Activated CD4-positive, CD25-positive, alpha-beta regulatory T cell treated with anti-CD3 and anti-CD28 coated beads, Interleukin-2, amount 50 U/mL, for 16 hours (primary cell): ENCODE data around the gene BCAS3.
"Not testable (repeated sequence)": the region's sequence is repeated elsewhere in the genome, so short reads cannot be mapped to it uniquely, and the experiment has no call there.

Source experiments
- DNase-seq: peaks from one replicate; pipeline ENCODE4 v3.0.0-alpha.2; 2020; ENCODE audit warnings: low read depth, low spot score

BCAS3 gene

GRCh38 chr17:60790205-60790604, 112.6 kb downstream of the BCAS3 start:
- no peak for DNase-seq

- no peak for DNase-seq
Observed at GRCh38 chr17:60792250-60792898, 114.7 kb downstream of the BCAS3 start.

- DNase-seq: no peak
Observed at GRCh38 chr17:60798576-60798975, 120.9 kb downstream of the BCAS3 start.

GRCh38 chr17:60802377-60802776, 124.7 kb downstream of the BCAS3 start:
- no peak for DNase-seq

GRCh38 chr17:60803059-60803458, 125.4 kb downstream of the BCAS3 start:
- no peak for DNase-seq

GRCh38 chr17:60804831-60805230, 127.2 kb downstream of the BCAS3 start:
- DNase-seq: no peak

- no peak for DNase-seq
Observed at GRCh38 chr17:60809421-60809820, 131.8 kb downstream of the BCAS3 start.

GRCh38 chr17:60814941-60815340, 137.3 kb downstream of the BCAS3 start:
- not testable (repeated sequence) for DNase-seq

GRCh38 chr17:60817192-60817591, 139.5 kb downstream of the BCAS3 start:
- no peak for DNase-seq

- DNase-seq: no peak
Observed at GRCh38 chr17:60819447-60820130, 141.9 kb downstream of the BCAS3 start.

GRCh38 chr17:60823515-60823914, 145.9 kb downstream of the BCAS3 start:
- no peak for DNase-seq

GRCh38 chr17:60825351-60825750, 147.7 kb downstream of the BCAS3 start:
- DNase-seq: no peak

GRCh38 chr17:60827943-60828342, 150.3 kb downstream of the BCAS3 start:
- no peak for DNase-seq

GRCh38 chr17:60832151-60832585, 154.5 kb downstream of the BCAS3 start:
- no peak for DNase-seq

GRCh38 chr17:60832631-60833030, 155.0 kb downstream of the BCAS3 start:
- no peak for DNase-seq

GRCh38 chr17:60840456-60840855, 162.8 kb downstream of the BCAS3 start:
- no peak for DNase-seq

GRCh38 chr17:60845012-60845411, 167.4 kb downstream of the BCAS3 start:
- no peak for DNase-seq

- no peak for DNase-seq
Observed at GRCh38 chr17:60846175-60846574, 168.5 kb downstream of the BCAS3 start.

GRCh38 chr17:60851181-60851580, 173.5 kb downstream of the BCAS3 start:
- no peak for DNase-seq

GRCh38 chr17:60857556-60858080, 180.0 kb downstream of the BCAS3 start:
- no peak for DNase-seq

GRCh38 chr17:60862482-60862881, 184.8 kb downstream of the BCAS3 start:
- no peak for DNase-seq

GRCh38 chr17:60863892-60864707, 186.4 kb downstream of the BCAS3 start:
- DNase-seq: no peak

GRCh38 chr17:60864708-60865005, 187.0 kb downstream of the BCAS3 start:
- DNase-seq: no peak
